GM19328 (cell line): ENCODE results near the gene GTPBP4.

Experiments
- ATAC-seq: cut with Tn5 transposase; IDR thresholded peaks from one replicate; pipeline ENCODE4 v1.9.1; 2021; ENCODE audit warnings: mild to moderate bottlenecking, moderate library complexity; ENCODE audit not compliant: unreplicated experiment

The GTPBP4 gene

GRCh38 chr10:966466-967235 is 21.6 kb upstream of the GTPBP4 start:
- ATAC-seq = no peak

- ATAC-seq = no peak
Measured at GRCh38 chr10:968546-969199, 19.6 kb upstream of the GTPBP4 start.

GRCh38 chr10:969473-970150 is 18.6 kb upstream of the GTPBP4 start:
- no peak for ATAC-seq

GRCh38 chr10:970311-971149 is 17.7 kb upstream of the GTPBP4 start:
- no peak for ATAC-seq

GRCh38 chr10:971150-971542 is 17.1 kb upstream of the GTPBP4 start:
- ATAC-seq = no peak

GRCh38 chr10:971613-972012 is 16.6 kb upstream of the GTPBP4 start:
- ATAC-seq = no peak

GRCh38 chr10:972763-973162 is 15.5 kb upstream of the GTPBP4 start:
- ATAC-seq = no peak

- no peak for ATAC-seq
Measured at GRCh38 chr10:974038-974784, 14.0 kb upstream of the GTPBP4 start.

GRCh38 chr10:974785-975074 is 13.5 kb upstream of the GTPBP4 start:
- ATAC-seq = no peak

- ATAC-seq = no peak
Measured at GRCh38 chr10:976316-976715, 11.9 kb upstream of the GTPBP4 start.

GRCh38 chr10:978826-979421 is 9.3 kb upstream of the GTPBP4 start:
- no peak for ATAC-seq

GRCh38 chr10:980468-981093 is 7.7 kb upstream of the GTPBP4 start:
- ATAC-seq = no peak

GRCh38 chr10:983401-983800 is 4.8 kb upstream of the GTPBP4 start:
- ATAC-seq = no peak

GRCh38 chr10:983971-984655 is 4.1 kb upstream of the GTPBP4 start:
- no peak for ATAC-seq

GRCh38 chr10:985361-985760 is 2.9 kb upstream of the GTPBP4 start:
- no peak for ATAC-seq

- no peak for ATAC-seq
Measured at GRCh38 chr10:986137-986825, 2.0 kb upstream of the GTPBP4 start.

GRCh38 chr10:986881-987619 is 1.2 kb upstream of the GTPBP4 start:
- no peak for ATAC-seq

GRCh38 chr10:987620-987869 is 689 bp upstream of the GTPBP4 start:
- ATAC-seq = no peak
